Right ventricle myocardium inferior (tissue), 1 donor: Measurements from ENCODE around the gene STAT3. TPM values are rescaled to one million over a fixed set of nuclear protein-coding genes. Genes with fewer than 3 reads are reported as not detected.
"Not testable (repeated sequence)": the region's sequence is repeated elsewhere in the genome, so short reads cannot be mapped to it uniquely, and the experiment has no call there.

Experiments
- ATAC-seq: fragments of 200-7000 bp; cut with Tn5 transposase; one replicate; pipeline ENCODE4 v1.9.1; 2020; ENCODE audit warnings: mild to moderate bottlenecking, moderate library complexity
- DNase-seq: peaks from one replicate; pipeline ENCODE4 v3.0.0; 2021; ENCODE audit errors: missing footprints
- intact Hi-C: fragments of 100-400 bp; cut with DNase I; formaldehyde crosslinking; loops from one replicate; pipeline ENCODE4 v1.11.0; 2022
- total RNA-seq: library from RNA; stranded (reverse); fragmentation: NEBNext Ultra II Directional; extraction: Animal tissue kit (Norgen Biotek cat#: 25700); gene quantifications from one replicate; pipeline ENCODE4 v1.2.1, GENCODE V29; 2021
- donor health status: DM: no; HTN: yes; CAD: no; lungs with severe emphysema.

Gene STAT3
- total RNA-seq, 1 donor from 2014 or later: 183 TPM

GRCh38 chr17:42392692-42393415, 4.6 kb upstream of the STAT3 start:
- ATAC-seq (no peak), DNase-seq (no peak)
- intact Hi-C loops: no loop called here

GRCh38 chr17:42391439-42391838, 3.2 kb upstream of the STAT3 start:
- DNase-seq, intact Hi-C loops, ATAC-seq: not testable (repeated sequence)

GRCh38 chr17:42389899-42390298, 1.7 kb upstream of the STAT3 start:
- ATAC-seq: no peak
- intact Hi-C loops: loop anchor here (5.0 kb wide), 1 partner anchor 43 kb away; no protein-coding TSS in a partner anchor

GRCh38 chr17:42389135-42389417, 834 bp upstream of the STAT3 start:
- no peak for DNase-seq
- intact Hi-C loops: loop anchor here (5.0 kb wide), 1 partner anchor 42 kb away; no protein-coding TSS in a partner anchor
- ATAC-seq: no peak

More at GRCh38 chr17:42389899-42390298, 1.7 kb upstream of the STAT3 start:
- no peak for DNase-seq

GRCh38 chr17:42387661-42388380, 421 bp downstream of the STAT3 start:
- ATAC-seq (peak; percentile 24), DNase-seq (no peak)
- intact Hi-C loops: loop anchor here (5.0 kb wide), 1 partner anchor 41 kb away; no protein-coding TSS in a partner anchor

DNA sequence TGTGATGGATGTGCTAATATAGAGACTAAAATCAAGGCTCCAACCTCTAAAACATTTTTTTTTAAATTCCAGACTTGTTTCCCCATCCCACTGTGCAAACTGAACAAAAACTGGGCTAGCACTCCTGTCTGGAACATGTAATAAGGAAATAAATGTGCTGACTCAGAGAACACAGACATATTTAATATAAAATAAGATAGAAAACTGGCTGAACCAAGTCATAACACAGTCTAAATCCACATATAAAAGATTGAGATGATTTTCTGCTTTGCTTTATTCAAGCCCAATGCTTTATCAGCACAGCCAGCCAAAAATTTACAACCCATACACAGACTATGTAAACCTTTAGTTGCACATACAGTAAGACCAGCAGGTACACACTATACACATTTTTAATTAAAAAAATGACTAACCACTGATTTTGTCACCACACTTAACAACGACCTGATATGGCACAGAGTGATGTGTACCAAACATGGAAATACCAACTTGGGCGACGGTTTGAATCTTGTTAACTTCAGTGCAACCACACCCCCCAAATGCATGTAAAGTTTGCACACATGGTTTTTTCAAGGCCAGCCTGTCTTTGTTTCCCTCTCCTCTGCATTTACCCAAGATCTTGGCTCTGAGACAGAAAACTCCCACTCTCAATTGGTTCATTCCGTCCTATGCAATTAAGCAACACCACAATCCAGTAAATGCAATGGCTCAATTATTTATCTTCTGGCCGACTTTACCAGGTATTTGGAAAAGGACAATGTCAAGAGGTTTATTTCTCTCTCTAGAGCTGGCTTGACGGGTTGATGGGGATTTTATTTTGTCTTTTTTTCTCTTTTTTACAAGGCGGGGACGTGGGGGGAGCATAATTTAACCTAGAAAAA, 1.2 kb downstream of the STAT3 start:
- DNase-seq (no peak), ATAC-seq (no peak)
- intact Hi-C loops: loop anchor here (5.0 kb wide), 1 partner anchor 40 kb away; no protein-coding TSS in a partner anchor

DNA sequence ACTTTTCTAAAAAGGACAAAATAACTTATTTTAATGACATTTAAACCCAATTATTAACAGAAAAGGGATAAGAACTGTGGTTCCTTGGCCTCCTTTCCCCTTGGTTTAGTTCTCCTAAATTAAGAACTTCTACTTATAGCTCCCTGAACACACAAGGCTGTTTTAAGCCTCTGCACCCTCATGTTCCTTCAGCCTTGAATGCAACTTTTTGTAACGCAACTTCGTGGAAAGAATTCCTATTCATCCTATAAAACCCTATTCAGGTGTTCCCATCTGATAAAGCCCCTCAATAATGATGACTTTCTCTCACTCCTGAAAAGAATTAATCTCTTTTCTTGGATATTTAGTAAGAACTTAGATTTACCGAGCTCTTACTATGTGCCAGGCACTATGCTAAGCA, 6.3 kb downstream of the STAT3 start:
- intact Hi-C loops: no loop called here
- no peak for ATAC-seq
- no peak for DNase-seq

GRCh38 chr17:42380935-42381334, 7.3 kb downstream of the STAT3 start:
- DNase-seq: no peak
- no peak for ATAC-seq
- intact Hi-C loops: no loop called here

- DNase-seq: no peak
- peak; percentile 41 for ATAC-seq
- intact Hi-C loops: no loop called here
Measured at GRCh38 chr17:42378959-42379594, 9.2 kb downstream of the STAT3 start.

DNA sequence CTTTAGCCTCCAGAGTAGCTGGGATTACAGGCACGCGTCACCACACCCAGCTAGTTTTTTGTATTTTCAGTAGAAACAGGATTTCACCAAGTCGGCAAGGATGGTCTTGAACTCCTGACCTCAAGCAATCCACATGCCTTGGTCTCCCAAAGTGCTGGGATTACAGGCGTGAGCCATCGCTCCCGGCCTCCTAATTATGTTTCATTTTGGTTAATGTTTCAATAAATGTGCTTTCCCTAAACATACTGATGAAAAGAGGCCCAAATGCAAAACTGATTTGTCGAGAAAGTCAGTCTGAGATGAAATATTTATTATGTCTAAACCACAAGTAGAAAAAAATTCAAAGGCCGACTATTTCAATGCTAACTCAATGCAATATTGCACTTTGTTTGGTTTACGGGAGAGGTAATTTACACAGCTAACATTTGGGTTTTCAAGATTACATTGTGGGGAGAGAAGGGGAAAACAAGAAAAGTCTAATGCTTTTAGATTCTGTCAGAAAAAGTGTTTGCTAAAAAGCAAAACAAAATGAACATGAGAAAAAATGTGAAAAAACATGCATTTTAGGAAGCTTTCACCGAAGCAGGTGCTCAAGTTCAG, 9.8 kb downstream of the STAT3 start:
- no peak for DNase-seq
- intact Hi-C loops: no loop called here
- ATAC-seq: no peak

DNA sequence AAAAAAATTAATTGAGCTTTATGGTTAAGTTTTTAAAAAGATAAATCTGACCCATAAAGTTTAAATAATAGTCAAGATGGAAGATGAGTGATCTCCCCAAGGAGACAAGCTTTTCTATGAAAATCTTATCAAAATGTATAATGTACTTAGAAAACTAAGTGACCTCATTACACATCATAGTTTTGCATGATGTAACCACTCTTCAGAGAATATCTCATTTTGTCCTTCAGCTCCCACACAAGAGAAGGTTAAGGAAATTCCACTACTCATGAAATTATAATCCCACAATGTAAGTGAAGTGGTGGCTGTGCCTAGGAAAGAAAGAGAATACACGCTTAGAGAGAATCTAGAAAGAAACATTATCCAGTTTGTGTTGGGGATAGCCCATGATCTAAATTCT, 14.3 kb downstream of the STAT3 start:
- no peak for ATAC-seq
- intact Hi-C loops: no loop called here

GRCh38 chr17:42372142-42372541, 16.1 kb downstream of the STAT3 start:
- ATAC-seq: no peak
- DNase-seq: no peak
- intact Hi-C loops: no loop called here

More for the DNA sequence above, 14.3 kb downstream of the STAT3 start:
- no peak for DNase-seq

DNA sequence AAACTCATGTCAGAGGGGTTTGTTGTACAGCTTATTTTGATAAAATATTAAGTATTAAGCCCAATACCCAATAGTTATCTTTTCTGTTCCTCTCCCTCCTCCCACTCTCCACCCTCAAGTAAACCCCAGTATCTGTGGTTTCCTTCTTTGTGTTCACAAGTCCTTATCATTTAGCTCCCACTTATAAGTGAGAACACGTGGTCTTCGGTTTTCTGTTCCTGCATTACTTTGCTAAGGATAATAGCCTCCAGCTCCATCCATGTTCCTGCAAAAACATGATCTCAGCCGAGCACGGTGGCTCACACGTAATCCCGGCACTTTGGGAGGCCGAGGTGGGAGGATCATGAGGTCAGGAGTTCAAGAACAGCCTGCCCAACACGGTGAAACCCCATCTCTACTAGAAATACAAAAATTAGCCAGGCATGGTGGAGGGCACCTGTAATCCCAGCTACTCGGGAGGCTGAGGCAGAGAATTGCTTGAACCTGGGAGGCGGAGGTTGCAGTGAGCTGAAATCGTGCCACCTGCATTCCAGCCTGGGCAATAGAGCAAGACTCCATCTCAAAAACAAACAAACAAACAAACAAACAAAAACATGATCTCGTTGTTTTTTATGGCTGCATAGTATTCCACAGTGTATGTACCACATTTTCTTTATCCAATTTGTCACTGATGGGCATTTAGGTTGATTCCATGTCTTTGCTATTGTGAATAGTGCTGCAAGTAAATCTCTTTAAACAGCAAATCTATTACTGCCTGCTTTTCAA, 19.3 kb downstream of the STAT3 start:
- ATAC-seq, intact Hi-C loops, DNase-seq: not testable (repeated sequence)

DNA sequence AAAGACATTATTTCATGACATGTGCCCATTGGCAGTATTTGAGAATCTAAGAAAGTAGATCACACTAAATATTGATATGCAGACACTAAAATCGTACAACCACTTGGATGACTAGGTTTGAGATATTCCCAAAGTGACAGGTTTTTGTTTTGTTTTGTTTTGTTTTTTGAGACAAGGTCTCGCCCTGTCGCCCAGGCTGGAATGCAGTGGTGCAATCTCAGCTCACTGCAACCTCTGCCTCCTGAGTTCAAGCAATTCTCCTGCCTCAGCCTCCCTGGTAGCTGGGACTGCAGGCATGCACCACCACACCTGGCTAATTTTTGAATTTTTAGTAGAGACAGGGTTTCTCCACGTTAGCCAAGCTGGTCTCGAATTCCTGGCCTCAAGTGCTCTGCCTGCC, 19.9 kb downstream of the STAT3 start:
- intact Hi-C loops, ATAC-seq, DNase-seq: not testable (repeated sequence)

DNA sequence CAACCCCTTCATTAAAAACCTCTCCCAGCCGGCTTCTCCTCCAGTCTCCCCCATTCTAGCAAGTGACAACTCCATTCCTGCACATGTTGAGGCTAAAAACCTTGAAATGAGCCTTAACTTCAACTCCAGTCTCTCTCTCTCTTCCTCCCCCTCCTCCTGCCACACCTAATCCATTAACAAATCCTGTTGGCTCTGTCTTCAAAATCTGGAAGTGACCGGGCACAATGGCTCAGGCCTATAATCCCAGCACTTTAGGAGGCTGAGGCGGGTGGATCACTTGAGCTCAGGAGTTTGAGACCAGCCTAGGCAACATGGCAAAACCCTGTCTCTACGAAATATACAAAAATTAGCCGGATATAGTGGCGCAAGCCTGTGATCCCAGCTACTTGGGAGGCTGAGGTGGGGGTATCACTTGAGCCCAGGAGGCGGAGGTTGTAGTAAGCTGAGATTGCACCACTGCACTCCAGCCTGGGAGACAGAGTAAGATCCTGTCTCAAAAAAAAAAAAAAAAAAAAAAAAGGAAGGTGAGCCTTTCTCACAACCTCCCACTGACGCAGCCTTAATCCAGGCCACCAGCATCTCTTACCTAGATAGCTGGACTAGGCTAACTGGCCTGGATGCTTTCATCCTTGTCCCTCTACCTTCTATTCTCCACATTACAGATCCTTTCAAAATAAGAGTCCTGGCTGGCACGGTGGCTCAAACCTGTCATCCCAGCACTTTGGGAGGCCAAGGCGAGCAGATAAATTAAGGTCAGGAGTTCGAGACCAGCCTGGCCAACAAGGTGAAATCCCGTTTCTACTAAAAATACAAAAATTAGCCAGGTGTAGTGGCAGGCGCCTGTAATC, 21.8 kb downstream of the STAT3 start:
- DNase-seq, ATAC-seq, intact Hi-C loops: not testable (repeated sequence)

GRCh38 chr17:42365136-42365535, 23.1 kb downstream of the STAT3 start:
- ATAC-seq: no peak
- DNase-seq: no peak
- intact Hi-C loops: no loop called here
